GM10248 (cell line): Measurements from ENCODE around the gene EFCAB11.

Experiments used
- CTCF ChIA-PET: fragments of 300-600 bp; sonication (Branson Sonifier 250); formaldehyde crosslinking; extraction: SDS; loops from one replicate; lab custom pipeline; 2021; ENCODE audit warnings: antibody characterized with exemption; lab: Yijun Ruan, JAX
- POLR2A ChIA-PET: fragments of 350-650 bp; sonication (Branson Sonifier 250); formaldehyde crosslinking; extraction: SDS; loops from one replicate; lab custom pipeline; 2020; ENCODE audit warnings: antibody characterized with exemption; lab: Yijun Ruan, JAX
- DNase-seq: peaks from one replicate; pipeline ENCODE4 v3.0.0; 2012; ENCODE audit errors: extremely low spot score
- TF ChIP-seq, protein P1 (sequence below): IDR thresholded peaks from 2 replicates; pipeline ENCODE4 v1.5.1; 2012; ENCODE audit warnings: mild to moderate bottlenecking, low read depth; ENCODE audit errors: extremely low read depth, missing control alignments, control extremely low read depth

The EFCAB11 gene

DNA sequence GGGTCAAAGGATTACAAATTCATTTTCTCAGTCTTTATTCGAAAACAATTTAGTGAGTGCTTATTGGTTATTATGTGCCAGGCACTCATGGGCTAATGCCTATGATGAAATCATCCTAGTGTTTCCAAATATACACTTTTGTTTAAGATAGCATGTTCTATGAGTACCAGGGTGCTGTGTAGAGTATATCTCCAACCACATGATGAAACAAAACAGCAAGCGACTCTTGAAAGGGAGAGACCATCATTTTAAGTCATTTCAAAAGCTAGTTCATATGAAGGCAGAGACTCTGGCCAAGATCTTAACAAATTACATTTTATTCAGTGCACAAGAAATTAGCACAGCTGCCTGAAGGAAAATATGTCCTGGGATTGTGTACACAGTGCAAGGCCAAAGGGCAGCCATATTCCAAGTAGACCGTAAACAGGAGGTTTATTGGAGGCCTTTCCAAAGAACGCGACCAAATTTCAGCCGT lies 204.2 kb downstream of the EFCAB11 start:
- TF ChIP-seq, protein P1, sequence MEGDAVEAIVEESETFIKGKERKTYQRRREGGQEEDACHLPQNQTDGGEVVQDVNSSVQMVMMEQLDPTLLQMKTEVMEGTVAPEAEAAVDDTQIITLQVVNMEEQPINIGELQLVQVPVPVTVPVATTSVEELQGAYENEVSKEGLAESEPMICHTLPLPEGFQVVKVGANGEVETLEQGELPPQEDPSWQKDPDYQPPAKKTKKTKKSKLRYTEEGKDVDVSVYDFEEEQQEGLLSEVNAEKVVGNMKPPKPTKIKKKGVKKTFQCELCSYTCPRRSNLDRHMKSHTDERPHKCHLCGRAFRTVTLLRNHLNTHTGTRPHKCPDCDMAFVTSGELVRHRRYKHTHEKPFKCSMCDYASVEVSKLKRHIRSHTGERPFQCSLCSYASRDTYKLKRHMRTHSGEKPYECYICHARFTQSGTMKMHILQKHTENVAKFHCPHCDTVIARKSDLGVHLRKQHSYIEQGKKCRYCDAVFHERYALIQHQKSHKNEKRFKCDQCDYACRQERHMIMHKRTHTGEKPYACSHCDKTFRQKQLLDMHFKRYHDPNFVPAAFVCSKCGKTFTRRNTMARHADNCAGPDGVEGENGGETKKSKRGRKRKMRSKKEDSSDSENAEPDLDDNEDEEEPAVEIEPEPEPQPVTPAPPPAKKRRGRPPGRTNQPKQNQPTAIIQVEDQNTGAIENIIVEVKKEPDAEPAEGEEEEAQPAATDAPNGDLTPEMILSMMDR, result no peak
- DNase-seq, result no peak
- POLR2A ChIA-PET, result interaction anchor here (0.5 kb wide), 1 partner anchor 26 kb away, joined by 5 read pairs; no protein-coding TSS in a partner anchor
- CTCF ChIA-PET, result interaction anchor here (1.2 kb wide), 1 partner anchor 16 kb away, joined by 3 read pairs; no protein-coding TSS in a partner anchor

DNA sequence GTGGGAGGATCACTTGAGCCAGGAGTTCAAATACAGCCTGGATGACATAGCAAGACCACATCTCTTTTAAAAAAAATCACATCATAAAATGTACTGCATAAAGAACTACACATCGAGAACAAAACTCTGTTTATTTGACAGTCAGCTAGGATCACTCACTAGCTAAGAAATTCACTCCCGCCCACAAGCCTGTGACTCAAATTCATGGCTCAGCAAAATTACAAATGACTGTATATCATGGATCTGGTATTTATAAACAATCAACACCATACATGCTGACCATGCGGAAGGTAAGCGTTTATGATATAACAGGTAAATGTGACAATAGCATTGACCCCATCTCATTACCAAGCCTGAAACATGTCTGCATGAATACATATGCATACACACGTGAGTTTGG lies 206.5 kb downstream of the EFCAB11 start:
- TF ChIP-seq, protein P1, result no peak
- CTCF ChIA-PET, result interaction anchor here (1.5 to 1.6 kb wide), 2 partner anchors 9 to 11 kb away, joined by 3 read pairs; no protein-coding TSS in a partner anchor
- POLR2A ChIA-PET, result no interaction called here
- no peak for DNase-seq

DNA sequence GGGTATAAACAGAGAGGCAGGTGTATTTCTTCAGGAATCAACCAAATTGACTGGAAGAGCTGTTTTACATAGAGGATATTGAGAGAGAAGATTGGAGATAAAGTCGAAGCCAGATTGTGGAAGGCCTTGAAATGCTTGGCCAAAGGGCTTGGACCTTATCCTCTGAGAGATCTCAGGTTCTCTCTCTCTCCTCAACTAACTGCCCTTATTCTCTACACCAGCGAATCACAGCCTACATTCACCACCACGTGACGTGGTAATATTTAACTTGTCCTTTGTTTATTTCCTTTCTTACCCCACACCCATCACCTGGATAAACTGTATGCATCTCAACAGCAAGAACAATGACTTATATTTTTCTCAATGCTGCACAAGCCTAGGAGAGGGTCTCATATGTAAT lies 207.4 kb downstream of the EFCAB11 start:
- ChIA-PET POLR2A (no interaction called here), CTCF (interaction anchor here (1.1 to 1.5 kb wide), 4 partner anchors 10 to 26 kb away, joined by 3 read pairs; no protein-coding TSS in a partner anchor)
- TF ChIP-seq, protein P1, result no peak
- DNase-seq, result no peak

DNA sequence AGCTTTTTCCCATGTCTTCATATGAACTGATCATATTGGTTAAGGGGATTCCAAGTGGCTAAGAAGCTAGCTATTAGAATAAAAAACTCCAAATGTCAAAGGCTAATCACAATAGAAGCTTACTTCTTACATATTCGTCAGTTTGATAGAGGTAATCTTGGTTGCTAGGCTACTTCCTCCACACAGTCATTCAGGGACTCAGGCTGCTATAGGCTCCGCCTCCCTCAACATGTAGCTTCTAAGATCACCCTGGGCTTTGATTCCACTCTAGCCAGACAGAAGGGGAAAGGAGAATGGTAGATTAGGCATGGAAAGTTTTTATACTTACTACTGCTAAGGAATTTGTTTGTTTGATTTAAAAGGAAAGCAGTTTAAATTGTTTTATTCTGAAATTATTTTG lies 207.9 kb downstream of the EFCAB11 start:
- TF ChIP-seq, protein P1, result no peak
- ChIA-PET CTCF (interaction anchor here (1.1 to 1.4 kb wide), 3 partner anchors 18 to 27 kb away, joined by 3 read pairs; no protein-coding TSS in a partner anchor), POLR2A (no interaction called here)
- no peak for DNase-seq

DNA sequence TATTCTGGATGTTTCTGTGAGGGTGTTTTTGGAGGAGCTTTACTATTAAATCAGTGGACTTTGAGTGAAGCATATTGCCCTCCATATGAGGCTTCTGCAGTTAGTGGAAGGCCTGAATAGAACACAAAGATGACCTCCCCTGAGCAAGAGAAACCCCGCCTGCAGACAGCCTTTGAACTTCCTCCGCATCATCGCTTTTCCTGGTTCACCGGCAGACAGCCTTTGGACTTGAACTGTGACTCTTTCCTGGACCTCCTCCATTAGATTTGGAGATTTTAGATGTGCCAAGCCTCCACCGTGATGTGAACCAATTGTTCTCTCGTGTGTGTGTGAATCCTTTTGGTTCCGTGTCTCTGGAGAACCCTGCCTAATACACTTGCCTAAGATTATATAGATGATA lies 208.4 kb downstream of the EFCAB11 start:
- TF ChIP-seq, protein P1, result no peak
- DNase-seq, result no peak
- ChIA-PET POLR2A (no interaction called here), CTCF (interaction anchor here (1.2 to 1.7 kb wide), 3 partner anchors 11 to 22 kb away, joined by 3 to 8 read pairs (median 3); no protein-coding TSS in a partner anchor)
